HG03565 (cell line): ENCODE measurements around the gene TNRC6C.

Source experiments
- ATAC-seq: cut with Tn5 transposase; IDR thresholded peaks from one replicate; pipeline ENCODE4 v1.9.1; 2021; ENCODE audit warnings: mild to moderate bottlenecking, moderate library complexity; ENCODE audit not compliant: unreplicated experiment

TNRC6C gene, protein sequence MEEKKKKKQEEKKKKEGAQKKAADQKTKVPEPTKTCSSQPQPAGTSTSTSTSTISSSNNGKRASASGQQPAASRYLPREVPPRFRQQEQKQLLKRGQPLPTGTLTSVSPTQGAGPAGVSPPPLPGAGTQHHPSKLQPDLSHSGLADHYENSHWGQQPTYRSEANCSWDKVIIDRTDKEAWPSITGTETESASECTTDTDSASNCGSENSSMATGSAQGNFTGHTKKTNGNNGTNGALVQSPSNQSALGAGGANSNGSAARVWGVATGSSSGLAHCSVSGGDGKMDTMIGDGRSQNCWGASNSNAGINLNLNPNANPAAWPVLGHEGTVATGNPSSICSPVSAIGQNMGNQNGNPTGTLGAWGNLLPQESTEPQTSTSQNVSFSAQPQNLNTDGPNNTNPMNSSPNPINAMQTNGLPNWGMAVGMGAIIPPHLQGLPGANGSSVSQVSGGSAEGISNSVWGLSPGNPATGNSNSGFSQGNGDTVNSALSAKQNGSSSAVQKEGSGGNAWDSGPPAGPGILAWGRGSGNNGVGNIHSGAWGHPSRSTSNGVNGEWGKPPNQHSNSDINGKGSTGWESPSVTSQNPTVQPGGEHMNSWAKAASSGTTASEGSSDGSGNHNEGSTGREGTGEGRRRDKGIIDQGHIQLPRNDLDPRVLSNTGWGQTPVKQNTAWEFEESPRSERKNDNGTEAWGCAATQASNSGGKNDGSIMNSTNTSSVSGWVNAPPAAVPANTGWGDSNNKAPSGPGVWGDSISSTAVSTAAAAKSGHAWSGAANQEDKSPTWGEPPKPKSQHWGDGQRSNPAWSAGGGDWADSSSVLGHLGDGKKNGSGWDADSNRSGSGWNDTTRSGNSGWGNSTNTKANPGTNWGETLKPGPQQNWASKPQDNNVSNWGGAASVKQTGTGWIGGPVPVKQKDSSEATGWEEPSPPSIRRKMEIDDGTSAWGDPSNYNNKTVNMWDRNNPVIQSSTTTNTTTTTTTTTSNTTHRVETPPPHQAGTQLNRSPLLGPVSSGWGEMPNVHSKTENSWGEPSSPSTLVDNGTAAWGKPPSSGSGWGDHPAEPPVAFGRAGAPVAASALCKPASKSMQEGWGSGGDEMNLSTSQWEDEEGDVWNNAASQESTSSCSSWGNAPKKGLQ (N-terminal part only)

GRCh38 chr17:77957857-77958715 is at the start of gene TNRC6C:
Gene TNRC6C, plus strand, starts transcription at chr17:77958703. Its CDS starts 45,504 bp downstream, at chr17:78004207.
- ATAC-seq, result peak; percentile 78

DNA sequence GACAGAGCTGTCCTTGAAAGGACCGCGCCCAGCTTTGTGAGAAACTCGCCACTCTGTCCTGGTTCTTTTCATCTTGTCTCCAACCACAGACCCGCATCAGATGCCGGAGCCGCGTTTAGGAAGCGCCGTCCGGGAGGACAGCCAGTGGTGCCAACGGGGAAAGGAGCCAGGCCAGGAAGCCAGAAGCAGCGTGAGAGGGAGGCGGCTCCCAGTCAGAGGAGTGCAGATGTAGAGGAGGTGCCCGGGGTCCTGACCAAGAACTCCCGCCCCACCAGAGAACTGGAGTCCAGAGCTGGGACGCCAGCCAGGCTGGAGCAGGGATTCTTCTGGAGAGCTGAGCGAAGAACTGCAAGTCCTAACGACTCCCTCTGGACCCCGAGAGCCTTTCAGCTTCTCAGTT is 49.3 kb upstream of the TNRC6C start:
- ATAC-seq, result no peak

- no peak for ATAC-seq
Observed at GRCh38 chr17:77909816-77910215, 48.7 kb upstream of the TNRC6C start.

- no peak for ATAC-seq
Observed at GRCh38 chr17:77914385-77915254, 43.9 kb upstream of the TNRC6C start.

GRCh38 chr17:77915594-77916021 is 42.9 kb upstream of the TNRC6C start:
- no peak for ATAC-seq

GRCh38 chr17:77916264-77916663 is 42.2 kb upstream of the TNRC6C start:
- no peak for ATAC-seq

- ATAC-seq, result no peak
Observed at GRCh38 chr17:77916703-77917481, 41.6 kb upstream of the TNRC6C start.

- no peak for ATAC-seq
Observed at GRCh38 chr17:77919276-77919675, 39.2 kb upstream of the TNRC6C start.

GRCh38 chr17:77923135-77923534 is 35.4 kb upstream of the TNRC6C start:
- ATAC-seq, result no peak

- no peak for ATAC-seq
Observed at GRCh38 chr17:77923776-77924513, 34.6 kb upstream of the TNRC6C start.

GRCh38 chr17:77924757-77925336 is 33.7 kb upstream of the TNRC6C start:
- ATAC-seq, result no peak

GRCh38 chr17:77925831-77926543 is 32.5 kb upstream of the TNRC6C start:
- no peak for ATAC-seq

- ATAC-seq, result no peak
Observed at GRCh38 chr17:77926981-77927380, 31.5 kb upstream of the TNRC6C start.

DNA sequence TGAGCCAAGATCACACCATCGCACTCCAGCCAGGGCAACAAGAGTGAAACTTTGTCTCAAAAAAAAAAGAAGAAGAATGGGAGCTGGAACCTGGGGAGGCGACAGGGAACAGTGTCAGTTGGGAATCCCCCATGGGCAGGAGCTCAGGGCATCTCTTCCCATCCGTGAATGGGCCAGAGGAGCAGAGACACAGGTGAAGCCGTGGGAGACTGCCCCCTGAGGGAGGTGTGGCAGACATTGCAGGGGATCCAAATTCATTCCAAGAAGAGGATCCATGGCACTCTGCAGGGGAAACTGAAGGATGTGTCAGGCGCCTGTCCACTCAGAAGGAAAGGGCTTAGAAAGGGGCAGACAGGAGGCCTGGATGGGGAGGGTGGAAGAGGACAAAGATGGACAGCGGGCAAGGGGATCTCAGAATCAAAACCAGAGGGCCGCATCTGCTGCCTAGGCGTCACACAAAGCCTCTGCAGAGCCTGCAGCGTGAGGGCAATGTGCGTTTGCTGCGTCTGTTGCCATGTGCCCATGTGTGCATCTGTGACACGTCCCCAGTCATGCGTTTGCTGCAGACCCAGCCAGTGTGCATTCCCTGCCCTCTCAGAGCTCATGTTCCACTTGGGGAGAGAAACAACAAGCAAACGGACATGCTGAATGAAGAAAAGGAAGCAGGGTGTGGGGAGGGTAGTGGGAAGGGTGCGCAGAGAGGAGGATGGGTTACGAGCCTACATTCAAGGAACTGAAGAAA is 30.6 kb upstream of the TNRC6C start:
- no peak for ATAC-seq

DNA sequence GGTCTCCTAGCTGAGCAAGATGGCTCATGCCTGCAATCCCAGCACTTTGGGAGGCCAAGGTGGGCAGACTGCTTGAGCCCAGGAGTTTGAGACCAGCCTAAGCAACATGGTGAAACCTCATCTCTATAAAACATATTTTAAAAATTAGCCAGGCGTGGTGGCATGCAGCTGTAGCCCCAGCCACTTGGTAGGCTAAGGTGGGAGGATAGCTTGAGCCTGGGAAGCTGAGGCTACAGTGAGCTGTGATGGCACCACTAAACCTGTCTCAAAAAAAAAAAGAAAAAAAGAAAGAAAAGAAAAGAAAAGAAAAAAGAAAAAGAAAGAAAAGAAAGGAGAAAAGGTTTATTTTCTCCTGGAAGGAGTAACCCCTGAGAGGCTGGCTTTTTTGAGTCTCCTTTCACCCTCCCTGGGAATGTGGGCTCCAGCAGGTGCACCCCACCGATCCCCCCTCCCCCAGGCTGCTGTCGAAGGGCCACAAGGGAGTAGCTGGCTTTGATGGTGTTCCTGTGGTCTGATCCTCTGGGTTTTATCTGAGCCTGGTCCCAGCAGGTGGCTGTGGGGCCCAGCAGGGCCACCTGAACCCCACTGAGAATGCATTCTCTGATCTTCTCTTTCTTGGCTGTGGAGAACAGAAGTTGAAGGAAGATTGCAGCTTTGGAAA is 29.9 kb upstream of the TNRC6C start:
- no peak for ATAC-seq

DNA sequence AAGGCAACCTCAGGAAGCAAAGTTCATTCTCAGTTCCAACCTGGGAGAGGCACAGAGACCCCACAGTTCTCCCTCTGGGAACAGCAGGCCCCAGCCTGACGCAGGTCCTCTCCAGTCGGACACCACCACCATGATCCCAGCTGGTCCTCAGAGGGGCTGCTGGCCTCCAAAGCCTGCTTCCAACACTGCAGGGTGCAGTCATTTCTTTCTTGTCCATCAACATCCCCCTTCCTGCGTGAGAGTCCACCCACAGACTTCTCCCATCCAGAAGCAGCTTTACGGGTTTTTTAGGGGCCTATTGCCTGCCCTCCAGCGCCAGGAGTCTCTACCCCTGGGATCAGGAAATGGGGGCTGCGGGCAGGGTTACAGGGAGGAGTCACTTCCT is 29.3 kb upstream of the TNRC6C start:
- no peak for ATAC-seq
